UCSD-AML1 (cell line): ENCODE results near the gene SYNDIG1.

ENCODE experiments used
- DNase-seq: peaks from one replicate; lab custom pipeline; 2025; ENCODE audit not compliant: unreplicated experiment; lab: John Stamatoyannopoulos, UW

SYNDIG1 gene

GRCh38 chr20:24629668-24630067 is 160.2 kb downstream of the SYNDIG1 start:
- DNase-seq: no peak

- no peak for DNase-seq
These were observed 161.2 kb downstream of the SYNDIG1 start for GRCh38 chr20:24630486-24631172.

GRCh38 chr20:24631173-24631505 is 161.7 kb downstream of the SYNDIG1 start:
- no peak for DNase-seq

- no peak for DNase-seq
These were observed 163.2 kb downstream of the SYNDIG1 start for GRCh38 chr20:24632581-24632980.

- no peak for DNase-seq
These were observed 163.6 kb downstream of the SYNDIG1 start for GRCh38 chr20:24633026-24633425.

GRCh38 chr20:24633521-24633920 is 164.1 kb downstream of the SYNDIG1 start:
- DNase-seq: no peak

GRCh38 chr20:24634855-24635254 is 165.4 kb downstream of the SYNDIG1 start:
- peak; percentile 54 for DNase-seq

- DNase-seq: no peak
These were observed 167.2 kb downstream of the SYNDIG1 start for GRCh38 chr20:24636626-24637025.

GRCh38 chr20:24637087-24637486 is 167.7 kb downstream of the SYNDIG1 start:
- DNase-seq: no peak

GRCh38 chr20:24637941-24638340 is 168.5 kb downstream of the SYNDIG1 start:
- no peak for DNase-seq

GRCh38 chr20:24638591-24639548 is 169.4 kb downstream of the SYNDIG1 start:
- no peak for DNase-seq

GRCh38 chr20:24640276-24640675 is 170.8 kb downstream of the SYNDIG1 start:
- no peak for DNase-seq

- DNase-seq: no peak
These were observed 171.3 kb downstream of the SYNDIG1 start for GRCh38 chr20:24640686-24641085.

GRCh38 chr20:24643731-24644626 is 174.6 kb downstream of the SYNDIG1 start:
- no peak for DNase-seq

- DNase-seq: no peak
These were observed 176.9 kb downstream of the SYNDIG1 start for GRCh38 chr20:24646321-24646720.

- no peak for DNase-seq
These were observed 178.3 kb downstream of the SYNDIG1 start for GRCh38 chr20:24647713-24648112.

GRCh38 chr20:24648481-24648880 is 179.1 kb downstream of the SYNDIG1 start:
- DNase-seq: no peak

- no peak for DNase-seq
These were observed 179.5 kb downstream of the SYNDIG1 start for GRCh38 chr20:24648919-24649318.

- DNase-seq: no peak
These were observed 180.5 kb downstream of the SYNDIG1 start for GRCh38 chr20:24649787-24650490.

GRCh38 chr20:24651171-24651975 is 181.9 kb downstream of the SYNDIG1 start:
- DNase-seq: no peak
